GM18907 (cell line): ENCODE data around the gene GMIP.

Experiments
- ATAC-seq: cut with Tn5 transposase; IDR thresholded peaks from one replicate; pipeline ENCODE4 v1.9.1; 2021; ENCODE audit warnings: mild to moderate bottlenecking, moderate library complexity; ENCODE audit not compliant: unreplicated experiment

The GMIP gene

DNA sequence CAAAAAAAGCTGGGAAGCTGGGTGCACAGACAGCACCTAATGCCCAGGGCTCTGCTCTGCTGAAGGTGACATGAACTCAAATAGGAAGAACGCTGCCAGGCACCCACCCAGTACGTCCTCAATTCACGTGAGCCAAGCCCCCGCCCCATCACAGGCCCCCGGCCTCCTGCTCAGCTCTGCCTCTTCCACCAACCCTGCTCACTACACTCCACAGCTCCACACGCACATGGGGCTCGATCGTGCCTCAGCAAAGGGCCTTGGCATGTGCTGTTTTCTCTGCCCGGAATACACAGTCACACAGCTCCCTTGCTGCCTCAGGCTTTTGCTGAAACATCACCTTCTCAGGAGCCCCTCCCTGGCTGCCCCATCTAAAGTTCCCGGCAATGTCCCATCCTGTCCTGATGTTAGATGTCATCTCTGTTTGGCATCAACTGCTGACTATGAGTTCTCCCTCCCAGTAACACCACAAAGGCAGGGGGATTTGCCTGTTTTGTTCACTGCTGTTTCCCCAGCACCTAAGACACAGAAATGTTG is 17.8 kb upstream of the GMIP start:
- ATAC-seq, result no peak

DNA sequence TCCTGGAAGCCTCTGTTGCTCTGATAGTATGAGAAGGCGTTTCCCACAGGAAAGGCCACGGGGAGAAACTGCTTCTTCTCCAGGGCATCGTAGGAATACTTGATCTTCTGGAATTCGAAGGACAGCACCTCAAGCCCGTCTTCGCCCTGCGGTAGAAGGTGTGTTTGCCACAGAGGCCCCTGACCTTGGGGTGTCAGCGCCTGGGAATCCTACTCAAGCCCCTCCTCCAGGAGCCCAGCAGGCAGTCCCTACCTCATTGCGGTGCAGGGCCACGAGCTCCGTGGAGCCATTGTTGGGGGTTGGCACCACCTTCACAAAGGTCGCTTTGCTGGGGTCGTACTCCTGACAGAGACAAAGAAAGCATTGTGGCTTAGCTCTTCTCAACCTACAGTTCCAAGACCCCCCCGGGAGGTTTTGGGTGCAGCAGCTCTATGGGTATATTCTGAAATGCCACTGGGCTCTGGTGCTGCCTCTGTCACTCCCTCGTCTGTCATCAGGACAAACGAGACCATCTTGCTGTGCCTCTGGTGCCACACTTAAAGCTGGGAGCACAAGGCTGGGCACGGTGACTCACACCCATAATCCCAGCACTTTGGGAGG is 16.3 kb upstream of the GMIP start:
- no peak for ATAC-seq

DNA sequence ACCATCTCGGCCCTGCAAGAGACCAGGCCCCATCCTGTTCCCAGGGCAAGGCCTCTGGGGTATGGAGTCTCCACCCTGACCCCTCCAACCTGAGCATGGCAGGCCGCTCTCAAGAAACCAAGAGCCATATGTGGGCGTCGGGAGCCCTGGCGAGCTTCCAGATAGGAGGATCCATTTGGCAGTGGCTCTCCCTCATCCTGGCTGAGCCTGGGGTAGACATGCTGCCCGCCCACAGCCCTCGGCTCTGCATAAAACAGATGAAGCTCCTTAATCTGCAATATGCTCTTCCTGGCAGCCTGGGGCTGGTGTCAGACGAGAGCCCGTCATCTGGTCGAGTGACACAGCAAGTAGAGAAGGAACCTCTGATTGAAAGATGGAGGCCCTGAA is 13.9 kb upstream of the GMIP start:
- ATAC-seq, result no peak

DNA sequence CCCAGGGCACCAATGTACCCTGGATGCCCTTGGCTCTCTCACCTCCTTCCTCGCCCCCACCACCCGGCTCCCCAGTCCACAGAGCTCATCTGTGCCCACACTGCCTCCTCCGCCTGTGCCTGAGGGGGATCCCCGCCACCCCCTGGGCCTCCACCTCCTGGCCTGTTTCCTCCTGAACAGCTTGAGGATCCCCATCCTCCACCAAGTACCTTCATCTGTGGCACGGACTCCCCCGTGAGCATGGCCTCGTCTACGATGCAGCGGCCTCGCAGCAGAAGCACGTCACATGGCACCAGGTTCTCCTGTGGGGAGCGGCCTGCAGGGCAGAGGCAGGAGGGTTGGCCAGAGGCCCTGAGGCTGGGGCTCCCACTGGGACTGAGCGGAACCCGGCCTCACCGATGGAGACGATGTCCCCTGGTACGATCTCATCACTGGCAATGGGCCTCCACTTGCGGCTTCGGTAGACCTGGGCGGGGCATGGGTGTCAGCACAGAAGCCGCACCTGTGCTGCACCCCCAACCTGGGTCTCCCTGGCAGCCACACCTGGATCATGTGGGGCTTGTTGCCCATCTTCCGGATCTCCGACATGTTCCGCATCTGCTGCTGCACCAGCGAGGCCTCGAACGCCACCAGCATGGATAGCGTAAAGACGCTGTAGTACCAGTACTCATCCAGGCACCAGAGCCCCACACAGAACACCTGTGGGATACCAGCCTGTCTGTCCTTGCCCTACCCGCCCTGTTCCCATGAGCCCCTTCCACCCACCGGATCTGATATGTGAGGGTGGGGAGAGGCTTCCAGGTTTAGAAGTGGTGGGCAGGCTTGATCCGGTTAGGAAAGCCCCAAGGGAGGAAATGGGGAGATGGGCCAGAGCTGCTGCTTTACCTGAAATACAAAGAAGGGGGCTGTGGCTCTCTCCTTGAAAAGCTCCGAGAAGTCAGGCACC is 13.3 kb upstream of the GMIP start:
- no peak for ATAC-seq

DNA sequence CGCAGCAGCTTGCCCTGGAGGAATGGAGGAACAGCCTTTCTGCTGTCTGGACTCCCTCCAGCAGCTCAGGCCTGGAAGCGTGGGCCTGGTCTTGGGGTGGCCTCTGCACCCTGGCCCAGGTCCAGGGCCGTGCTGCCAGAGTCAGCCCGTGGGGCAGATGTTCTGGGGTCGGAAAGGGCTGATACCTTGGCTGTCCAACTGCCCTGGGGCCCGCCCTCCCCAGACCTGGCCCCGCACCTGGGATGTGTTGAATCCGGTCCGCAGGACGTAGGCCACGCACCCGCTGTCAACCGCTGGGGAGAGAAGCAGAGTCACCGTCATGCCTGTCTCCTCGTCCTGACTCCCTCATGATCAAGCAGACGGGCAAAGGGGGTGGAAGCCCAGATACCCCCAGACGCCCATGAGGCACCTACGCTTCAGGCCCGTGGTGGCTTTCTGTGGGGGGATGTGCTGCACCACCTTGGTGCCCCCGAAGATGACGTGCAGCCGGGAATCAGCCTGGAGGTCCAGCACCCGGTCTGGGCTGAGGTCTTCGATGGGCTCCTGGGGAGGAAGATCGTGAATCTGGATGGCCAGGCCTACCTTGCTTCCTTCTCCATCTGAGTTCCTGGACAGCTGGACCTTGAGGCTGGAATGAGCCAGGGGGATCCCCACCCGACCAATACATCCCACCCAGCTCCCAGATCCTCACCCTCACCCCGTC is 12.3 kb upstream of the GMIP start:
- ATAC-seq, result no peak

DNA sequence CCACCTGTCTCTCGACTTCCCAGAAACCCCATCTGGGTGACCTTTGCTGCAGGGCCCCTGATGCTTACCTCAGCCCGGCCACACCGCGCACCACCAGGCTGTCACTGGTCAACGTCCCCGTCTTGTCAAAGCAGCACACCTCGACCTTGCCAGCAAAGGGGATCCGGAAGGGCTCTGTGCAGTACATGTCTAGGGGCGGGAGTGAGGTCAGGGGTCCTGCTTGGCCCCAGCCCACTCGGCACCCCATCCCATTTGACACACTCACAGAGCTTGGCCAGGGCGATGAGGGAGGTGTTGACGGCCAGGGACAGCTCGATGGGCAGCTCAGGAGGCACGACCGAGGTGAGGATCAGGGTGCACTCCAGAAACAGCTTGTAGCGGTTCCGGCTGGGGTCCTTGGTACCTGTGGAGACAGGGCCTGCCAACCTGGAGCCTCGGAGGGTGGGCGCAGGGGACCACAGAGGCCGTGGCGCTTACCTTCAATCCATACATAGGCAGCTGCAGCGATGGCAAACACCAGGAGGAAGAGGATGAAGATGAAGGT is 11.7 kb upstream of the GMIP start:
- no peak for ATAC-seq

DNA sequence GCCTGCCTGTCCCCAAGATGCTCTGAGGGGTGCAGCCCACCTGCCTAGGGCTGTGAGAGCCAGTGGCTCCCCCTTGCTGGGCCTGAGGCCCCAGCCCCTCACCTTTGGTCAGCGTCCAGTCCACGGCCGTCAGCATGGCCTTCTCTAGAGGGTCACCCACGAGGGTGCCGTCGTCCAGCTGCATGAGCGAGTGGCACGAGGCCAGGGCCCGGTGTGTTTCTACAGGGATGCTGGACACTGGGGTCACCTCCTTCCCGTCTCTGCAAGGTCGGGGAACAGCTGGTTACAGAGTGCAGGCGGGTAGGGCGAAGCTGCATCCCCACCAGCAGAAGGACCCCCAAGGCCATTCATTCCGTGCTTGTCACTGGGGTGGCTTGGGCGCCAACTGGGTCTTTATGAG is 11.0 kb upstream of the GMIP start:
- no peak for ATAC-seq

DNA sequence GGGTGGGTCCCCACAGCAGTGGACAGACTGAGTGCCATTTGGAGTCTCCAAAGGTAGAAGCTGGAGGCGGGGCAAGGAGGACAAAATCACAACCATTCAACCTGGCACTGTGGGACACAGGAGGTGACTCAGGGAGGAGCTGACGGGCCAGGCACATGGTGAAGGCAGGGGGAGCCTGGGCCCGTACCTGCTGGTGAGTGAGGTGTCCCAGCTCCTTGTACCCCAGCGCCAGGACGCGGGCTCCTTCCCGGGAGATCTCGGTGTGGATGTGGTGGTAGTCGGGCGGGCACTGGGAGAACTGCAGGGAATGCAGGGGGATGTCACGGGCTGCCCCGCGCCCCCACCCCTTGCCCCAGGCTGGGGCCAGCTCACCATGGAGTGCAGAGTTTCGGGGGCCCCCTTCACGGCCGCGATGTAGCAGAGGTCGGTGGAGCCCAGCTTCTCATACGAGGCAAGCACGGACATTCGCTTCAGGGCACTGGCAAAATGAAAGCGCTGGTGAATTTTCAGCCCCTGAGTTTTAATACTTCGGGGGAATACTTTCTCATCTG is 10.2 kb upstream of the GMIP start:
- no peak for ATAC-seq

DNA sequence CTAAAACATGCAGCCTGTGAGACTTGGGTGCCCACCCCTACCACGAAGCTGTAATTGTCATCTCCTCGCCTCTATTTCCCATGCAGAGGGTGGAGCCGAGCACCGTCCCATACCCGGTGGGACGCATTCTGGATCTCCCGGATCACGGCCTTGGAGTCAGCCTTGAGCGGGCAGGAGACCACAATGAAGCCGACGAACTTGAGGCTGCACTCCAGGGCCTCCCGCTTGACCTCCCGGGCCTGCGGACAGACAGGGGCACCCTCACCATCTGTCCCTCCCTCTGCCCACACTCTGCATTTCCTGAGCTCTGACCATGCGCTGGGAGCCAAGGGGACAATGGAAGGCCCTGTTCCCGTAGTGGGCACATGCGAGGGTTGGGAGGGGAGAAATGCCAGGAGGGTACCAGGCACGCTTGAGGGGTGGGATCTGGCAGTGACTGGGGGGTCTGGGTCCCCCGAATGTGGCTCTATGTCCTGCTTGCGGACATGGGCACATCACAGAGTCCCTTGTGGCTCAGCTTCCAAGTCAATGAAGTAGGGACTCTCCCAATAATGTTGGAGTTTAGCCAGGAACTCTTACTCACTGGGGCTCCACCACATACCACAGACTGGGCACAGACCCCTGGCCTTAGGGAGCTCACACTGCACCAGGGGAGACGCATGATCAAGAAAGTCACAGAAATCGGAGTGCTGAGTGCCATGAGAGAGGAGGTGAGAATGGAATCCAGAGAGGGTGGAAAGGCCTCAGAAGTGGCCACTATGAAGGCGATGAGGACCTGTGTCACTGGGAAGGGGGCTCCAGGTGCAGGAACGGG is 9.2 kb upstream of the GMIP start:
- ATAC-seq, result no peak

DNA sequence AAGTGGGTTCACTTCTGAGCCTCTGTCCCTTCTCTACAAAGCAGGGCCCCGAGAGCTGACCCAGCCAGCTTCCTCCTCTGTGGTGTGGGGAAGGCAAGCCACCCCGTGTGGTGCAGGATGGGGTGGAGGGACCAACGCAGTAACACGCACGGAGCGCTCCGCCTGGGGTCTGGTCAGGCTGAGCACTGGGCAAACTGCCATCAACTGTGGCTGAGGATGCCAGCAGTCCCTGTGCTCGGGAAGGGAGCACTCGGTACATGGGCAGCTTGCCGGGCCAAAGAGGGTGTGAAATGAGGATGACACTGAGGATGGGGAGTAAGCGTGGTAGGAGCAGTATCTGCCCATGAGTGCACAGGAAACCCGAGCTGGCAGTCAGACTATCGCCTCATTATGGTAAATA is 7.6 kb upstream of the GMIP start:
- no peak for ATAC-seq

DNA sequence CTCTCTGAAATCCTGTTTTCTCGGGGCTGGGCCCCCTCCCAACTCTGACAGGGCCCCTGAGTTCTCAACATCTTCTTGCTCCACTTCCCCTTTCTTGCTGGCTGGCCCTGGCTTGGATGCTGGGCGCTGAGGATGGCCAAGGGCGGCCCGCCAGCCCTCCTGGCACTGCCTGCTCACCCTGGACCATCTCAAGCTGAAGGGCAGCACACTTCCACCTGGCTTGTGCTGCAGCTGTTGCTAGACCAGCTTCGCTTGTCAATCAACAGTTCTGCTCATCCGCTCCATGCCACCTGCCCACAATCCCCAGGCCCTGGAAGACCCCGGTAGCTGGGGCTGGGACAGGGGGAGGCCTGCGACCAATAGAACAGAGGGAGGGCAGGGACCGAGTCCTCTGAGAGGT is 6.9 kb upstream of the GMIP start:
- ATAC-seq, result no peak

DNA sequence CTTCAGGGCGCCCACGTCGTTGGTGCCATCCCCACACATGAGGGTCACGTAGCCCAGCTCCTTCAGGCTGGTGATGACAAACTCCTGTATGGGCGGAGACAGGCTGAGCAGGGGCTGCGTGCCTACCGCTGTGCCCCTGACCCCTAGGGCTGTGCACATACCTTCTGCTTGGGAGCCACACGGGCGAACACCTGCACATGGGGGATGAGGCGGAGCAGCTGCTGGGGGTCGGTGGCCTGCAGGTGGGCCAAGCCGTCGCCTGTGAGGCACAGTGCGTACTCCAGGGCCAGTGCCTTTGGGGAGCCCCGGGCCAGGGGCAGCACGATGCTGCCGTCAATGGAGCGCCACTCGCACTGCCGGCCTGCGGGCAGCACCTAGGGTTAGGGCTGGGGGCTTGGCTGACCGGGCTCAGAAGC is 6.1 kb upstream of the GMIP start:
- no peak for ATAC-seq

DNA sequence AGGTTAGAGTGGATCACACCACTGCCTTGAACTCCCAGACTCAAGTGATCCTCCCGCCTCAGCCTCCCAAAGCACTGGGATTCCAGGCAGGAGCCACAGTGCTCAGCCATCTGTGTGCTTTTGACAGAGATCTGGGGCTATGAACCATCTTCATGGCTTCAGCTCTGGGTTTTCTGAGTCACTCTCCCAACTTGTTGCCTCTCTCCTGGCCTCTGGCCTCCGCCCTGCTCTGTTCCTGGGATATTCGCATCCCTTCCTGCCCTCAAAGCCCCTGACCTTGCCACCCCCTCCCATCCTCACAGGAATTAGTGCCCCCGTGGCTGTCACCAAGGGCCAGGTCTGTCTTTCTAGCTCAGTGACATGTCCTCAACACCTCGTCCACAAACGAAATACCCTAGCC is 5.7 kb upstream of the GMIP start:
- ATAC-seq, result no peak

DNA sequence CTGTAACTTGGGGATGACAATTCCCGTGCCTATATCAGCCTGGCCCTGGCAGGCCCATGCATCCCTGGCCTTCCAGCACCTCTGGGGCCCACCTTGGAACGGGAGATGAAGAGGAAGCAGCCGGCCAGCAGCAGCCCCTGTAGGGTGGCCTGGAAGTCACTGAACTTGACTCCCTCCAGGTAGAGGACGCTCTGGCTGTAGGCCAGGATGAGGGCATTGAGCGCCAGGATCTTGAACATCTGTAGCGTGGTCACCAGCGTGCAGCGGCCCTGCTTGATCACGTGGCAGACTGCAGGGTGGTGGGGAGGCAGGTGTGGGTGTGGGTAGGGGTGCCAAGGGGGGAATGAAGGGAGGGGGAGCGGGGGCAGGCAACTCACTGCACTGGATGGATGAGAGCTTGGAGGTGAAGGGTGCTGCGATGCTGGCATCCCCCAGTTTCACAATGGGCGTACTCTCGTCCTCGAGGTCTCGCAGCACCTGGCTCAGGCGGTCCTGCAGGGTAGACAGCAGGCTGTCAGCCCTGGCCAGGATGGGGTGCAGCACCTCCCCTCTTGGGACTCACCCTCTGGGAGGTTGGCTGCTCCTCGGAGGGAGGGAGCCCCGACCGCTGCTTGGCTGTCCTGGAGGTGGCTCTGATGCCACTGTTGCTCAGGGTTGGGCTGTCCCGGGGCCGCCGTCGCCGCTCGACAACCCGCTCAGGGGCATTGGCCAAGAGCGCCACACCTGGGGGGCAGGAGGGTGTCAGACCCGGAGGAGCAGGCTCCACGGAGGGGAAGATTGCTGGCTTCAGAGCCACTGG is 3.8 kb upstream of the GMIP start:
- no peak for ATAC-seq

DNA sequence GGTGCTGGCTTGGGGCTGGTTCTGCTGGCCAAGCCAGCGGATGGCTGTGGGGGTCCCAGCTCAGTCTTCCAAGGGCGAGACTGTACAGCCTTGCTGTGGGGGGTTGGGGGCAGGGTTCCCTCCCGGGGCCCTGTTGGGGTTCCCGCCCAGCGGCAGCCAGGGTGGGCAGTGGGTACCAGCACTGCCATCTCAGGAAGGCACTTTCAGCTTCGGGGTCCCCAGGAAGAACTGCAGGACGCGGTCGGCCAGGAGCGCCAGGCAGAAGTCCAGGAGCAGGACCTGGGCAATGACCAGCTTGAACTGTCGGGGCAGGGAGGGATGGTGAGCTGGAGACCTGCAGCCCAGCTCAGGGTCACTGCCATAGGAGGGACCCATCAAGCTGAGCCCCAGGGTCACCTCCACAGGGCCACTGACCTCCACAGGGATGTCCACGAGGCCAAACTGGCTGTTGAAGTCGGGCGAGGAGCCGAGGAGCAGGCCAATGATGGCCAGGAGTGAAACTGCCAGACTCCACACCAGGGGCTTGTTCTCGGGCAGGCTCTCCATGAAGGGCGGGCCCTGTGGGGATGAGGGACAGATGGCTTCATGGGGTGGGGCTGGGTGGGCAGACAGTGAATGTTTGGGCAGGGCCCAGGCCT is 1.9 kb upstream of the GMIP start:
- ATAC-seq, result no peak

DNA sequence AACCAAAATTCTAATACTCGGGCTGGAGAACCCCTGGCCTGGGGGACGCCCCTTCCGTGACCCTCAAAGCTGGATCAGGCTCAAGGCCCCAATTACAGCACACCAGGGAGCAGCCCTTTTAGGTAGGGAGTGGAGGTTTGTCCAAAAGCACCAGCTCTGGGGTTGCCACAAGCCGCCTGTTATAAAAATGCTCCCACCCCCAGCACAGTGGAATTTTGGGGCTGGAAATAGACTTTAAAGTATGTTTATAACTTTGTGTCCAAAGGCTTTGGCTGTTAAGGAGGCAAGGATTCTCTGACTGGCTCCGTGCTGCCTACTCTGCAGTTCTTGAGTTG is 564 bp upstream of the GMIP start:
- no peak for ATAC-seq

DNA sequence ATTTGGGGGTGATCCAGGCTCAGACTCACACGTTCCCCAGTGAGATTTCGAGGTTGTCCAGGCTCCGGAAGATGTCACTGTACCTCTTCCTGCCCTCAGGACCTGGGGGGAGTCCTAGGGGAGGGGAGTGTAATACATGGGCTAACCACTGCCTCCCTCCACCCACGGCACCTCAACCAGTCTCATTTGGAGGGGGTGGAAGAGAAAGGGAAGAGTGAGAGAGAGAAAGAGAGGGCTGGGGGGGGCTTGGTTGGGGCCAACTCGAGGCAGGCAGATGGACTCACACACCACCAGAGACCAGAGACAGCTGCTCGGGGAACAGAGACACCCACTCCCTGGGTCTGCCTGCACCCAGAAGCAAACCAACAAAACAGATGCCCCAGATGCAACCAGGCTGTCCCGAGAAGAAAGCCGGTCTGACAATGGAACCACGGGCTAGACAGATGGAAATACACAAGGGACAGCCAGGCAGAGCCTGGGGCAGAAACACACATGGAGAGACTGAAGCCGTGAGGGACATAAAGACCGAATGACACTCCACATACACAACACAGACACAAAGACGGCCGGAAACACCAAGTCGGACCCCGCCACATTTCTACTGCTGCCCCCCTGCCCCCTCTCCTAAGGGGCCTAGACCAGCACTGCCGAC is 825 bp downstream of the GMIP start:
- ATAC-seq, result peak; percentile 18

DNA sequence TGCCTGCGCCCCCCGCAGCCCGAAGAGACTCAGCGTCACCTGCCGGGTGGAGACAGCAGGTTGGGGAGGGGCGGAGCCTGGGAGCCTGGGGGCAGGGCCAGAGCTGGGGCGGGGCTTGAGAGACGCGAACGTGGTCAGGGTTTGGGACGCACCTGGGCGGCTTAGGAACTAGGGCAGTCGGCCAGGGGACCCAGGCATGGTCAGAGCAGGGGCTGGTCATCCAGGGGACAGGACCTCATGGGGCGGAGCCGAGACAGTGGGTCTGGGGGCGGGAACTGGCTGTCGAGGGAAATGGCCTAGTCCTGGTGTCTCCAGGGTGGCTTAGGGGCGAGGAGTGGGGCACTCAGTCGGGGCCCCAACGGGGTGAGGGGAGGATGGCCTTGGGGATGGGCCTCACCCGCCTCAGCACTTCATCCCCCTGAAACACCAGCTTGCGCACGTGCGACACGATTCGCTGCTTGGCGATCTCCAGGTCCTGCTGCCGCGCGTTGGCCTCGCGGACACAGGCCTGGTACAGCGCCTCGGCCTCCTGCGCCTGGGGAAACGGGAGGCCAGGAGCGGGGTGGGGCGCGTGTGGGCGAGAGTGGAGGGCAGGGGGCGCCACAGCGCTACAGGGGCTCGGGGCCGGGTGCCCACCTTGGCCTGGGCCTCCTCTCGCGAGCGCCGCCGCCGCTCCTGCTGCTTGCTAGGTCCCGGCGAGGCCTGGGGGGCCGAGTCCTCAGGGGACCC is 5.8 kb downstream of the GMIP start:
- no peak for ATAC-seq
